ENCODE data around the gene ZNF324B. TPM values are rescaled to one million over a fixed set of nuclear protein-coding genes. Genes with fewer than 3 reads are reported as not detected.

The ZNF324B gene
- total RNA-seq, 1 donor from 2014 or later: 9.9 TPM

DNA sequence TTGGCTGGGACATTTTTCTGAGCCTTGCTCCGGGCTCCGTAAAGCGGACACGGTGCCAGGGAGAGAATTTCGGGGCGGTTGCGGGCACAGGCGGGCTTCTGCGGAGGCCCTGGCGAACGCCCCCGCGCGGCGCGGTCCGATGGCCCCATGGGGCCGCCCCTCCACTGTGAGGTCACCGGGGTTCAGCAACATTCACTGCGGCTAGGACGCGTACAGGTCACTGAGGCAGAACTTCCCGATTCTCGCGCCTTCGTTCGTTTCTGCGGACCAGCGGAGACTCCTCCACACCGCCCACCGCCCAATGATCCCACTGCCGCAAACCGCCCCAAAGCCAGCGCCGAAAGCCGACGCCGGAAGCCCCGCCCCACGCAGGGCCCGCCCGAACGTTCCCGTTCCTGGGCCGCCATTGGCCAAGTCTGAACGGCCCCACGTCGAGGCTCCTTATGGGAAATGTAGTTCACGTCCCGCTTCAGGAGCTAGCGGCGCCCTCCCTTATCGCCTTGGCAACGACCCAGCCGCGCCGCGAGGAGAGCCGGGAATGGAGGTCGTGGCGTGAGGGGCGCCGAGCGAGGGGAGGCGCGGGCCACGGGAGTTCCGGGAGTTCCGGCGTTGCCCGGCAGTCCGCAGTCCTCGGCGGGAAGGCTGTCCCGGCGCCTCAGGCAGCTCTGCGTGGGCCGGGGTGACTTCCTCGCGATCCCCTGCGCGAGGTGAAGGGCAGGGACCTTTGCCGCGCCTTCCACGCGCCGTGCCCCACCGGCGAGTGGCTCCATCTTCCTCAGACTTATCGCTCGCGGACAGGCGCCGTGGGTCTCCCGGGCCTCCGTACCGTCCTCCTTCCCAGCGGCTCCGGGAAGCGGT is 43.0 kb upstream of the ZNF324B start, which contains the start of gene ZNF584:
Gene ZNF584, plus strand, starts transcription at position 498 of the 858 bp plus-strand sequence. CDS start 499 bp downstream, outside the sequence.
- Mint-ChIP-seq H3K4me3 (ENCODE audit: unreplicated experiment) (peak within 1 kb of the TSS; percentile 90), H3K36me3 (ENCODE audit: unreplicated experiment) (no peaks in the 10 kb centered on the region), H3K27ac (ENCODE audit: unreplicated experiment) (peak within 1 kb of the TSS; percentile 64), H3K27me3 (ENCODE audit: unreplicated experiment) (peaks cover 14% of the 10 kb centered on the region), H3K4me1 (ENCODE audit: low read depth, unreplicated experiment) (peaks cover 11% of the 10 kb centered on the region), H3K9me3 (ENCODE audit: unreplicated experiment) (peaks cover 16% of the 10 kb centered on the region)
- peak; percentile 98 for DNase-seq
- TF ChIP-seq, protein P1, sequence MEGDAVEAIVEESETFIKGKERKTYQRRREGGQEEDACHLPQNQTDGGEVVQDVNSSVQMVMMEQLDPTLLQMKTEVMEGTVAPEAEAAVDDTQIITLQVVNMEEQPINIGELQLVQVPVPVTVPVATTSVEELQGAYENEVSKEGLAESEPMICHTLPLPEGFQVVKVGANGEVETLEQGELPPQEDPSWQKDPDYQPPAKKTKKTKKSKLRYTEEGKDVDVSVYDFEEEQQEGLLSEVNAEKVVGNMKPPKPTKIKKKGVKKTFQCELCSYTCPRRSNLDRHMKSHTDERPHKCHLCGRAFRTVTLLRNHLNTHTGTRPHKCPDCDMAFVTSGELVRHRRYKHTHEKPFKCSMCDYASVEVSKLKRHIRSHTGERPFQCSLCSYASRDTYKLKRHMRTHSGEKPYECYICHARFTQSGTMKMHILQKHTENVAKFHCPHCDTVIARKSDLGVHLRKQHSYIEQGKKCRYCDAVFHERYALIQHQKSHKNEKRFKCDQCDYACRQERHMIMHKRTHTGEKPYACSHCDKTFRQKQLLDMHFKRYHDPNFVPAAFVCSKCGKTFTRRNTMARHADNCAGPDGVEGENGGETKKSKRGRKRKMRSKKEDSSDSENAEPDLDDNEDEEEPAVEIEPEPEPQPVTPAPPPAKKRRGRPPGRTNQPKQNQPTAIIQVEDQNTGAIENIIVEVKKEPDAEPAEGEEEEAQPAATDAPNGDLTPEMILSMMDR (IDR thresholded peaks at IDR 0.05; ENCODE audit: partially characterized antibody, unreplicated experiment): no peak

DNA sequence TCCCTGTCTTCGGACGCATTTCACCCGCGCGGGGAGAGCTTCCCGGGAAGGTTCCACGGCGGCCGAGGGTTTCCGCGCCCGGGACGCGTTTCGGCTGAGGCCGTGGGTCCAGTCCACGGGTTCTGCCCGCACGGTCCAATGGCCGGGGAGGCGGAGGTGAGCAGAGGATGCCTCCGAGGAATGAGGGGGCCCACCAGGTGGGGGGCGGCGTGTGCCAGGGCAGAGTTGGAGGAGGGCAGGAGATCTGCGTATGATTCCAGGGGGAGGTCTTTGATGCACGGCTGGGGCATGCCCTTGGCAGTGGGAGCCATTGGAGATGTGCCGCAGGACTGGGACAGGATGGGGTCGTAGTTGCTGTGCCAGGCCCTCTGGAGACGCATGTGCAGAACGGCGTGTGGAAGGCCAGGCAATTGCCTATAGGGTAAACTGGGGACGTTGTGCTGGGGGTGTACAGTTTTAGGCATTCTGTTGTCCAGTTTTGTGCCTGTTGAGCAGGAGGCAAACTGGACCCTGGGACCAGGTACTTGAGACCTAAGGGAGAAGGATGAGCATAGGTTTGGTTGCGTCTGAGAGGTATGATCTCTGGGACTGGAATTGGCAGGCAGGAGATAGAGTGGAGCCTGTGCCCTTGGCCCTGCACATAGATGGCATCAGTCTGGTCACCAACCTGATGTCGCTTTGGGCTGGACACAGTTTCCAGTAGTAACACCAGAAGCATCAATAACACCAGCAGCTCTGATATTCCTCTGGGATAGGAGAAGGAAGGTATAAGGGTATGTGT is 42.2 kb upstream of the ZNF324B start:
- Mint-ChIP-seq H3K9me3 (ENCODE audit: unreplicated experiment) (peaks cover 14% of the 10 kb centered on the region), H3K27me3 (ENCODE audit: unreplicated experiment) (peaks cover 14% of the 10 kb centered on the region), H3K4me1 (ENCODE audit: low read depth, unreplicated experiment) (peaks cover 11% of the 10 kb centered on the region), H3K4me3 (ENCODE audit: unreplicated experiment) (peak overlapping the region; percentile 90), H3K27ac (ENCODE audit: unreplicated experiment) (peak overlapping the region; percentile 53), H3K36me3 (ENCODE audit: unreplicated experiment) (no peaks in the 10 kb centered on the region)
- no peak for DNase-seq
- TF ChIP-seq, protein P1 (IDR thresholded peaks at IDR 0.05; ENCODE audit: partially characterized antibody, unreplicated experiment): no peak

DNA sequence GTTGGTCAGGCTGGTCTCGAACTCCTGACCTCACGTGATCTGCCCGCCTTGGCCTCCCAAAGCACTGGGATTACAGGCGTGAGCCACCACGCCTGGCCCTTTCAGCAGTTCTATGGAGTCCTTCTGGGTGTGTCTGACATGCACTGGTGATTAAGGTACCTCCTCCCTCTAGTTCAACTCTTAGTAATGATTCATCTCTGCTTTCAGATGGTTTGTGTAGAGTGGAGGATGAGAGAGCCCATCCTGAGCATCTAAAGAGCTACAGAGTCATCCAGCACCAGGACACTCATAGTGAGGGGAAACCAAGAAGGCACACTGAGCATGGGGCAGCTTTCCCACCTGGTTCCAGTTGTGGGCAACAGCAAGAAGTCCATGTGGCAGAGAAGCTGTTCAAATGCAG is 34.8 kb upstream of the ZNF324B start:
- H3K27ac Mint-ChIP-seq (ENCODE audit: unreplicated experiment): no peak overlapping the region
- peaks cover 14% of the 10 kb centered on the region for H3K36me3 Mint-ChIP-seq (ENCODE audit: unreplicated experiment)
- H3K4me3 Mint-ChIP-seq (ENCODE audit: unreplicated experiment): no peak overlapping the region
- H3K27me3 Mint-ChIP-seq (ENCODE audit: unreplicated experiment): no peaks in the 10 kb centered on the region
- H3K9me3 Mint-ChIP-seq (ENCODE audit: unreplicated experiment): peaks cover 1% of the 10 kb centered on the region
- no peak for DNase-seq
- no peaks in the 10 kb centered on the region for H3K4me1 Mint-ChIP-seq (ENCODE audit: low read depth, unreplicated experiment)
- TF ChIP-seq, protein P1 (IDR thresholded peaks at IDR 0.05; ENCODE audit: partially characterized antibody, unreplicated experiment): no peak

DNA sequence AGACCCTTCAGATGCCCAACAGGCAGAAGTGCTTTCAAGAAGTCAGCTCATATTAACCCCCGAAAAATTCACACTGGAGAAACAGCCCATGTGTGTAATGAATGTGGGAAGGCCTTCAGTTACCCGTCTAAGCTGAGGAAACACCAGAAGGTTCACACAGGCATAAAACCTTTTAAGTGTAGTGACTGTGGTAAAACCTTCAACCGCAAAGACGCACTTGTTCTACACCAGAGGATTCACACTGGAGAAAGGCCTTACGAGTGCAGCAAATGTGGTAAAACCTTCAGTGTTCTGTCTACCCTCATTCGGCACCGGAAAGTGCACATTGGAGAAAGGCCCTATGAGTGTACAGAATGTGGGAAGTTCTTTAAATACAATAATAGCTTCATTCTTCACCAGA is 34.4 kb upstream of the ZNF324B start:
- H3K9me3 Mint-ChIP-seq (ENCODE audit: unreplicated experiment): peaks cover 1% of the 10 kb centered on the region
- no peak overlapping the region for H3K27ac Mint-ChIP-seq (ENCODE audit: unreplicated experiment)
- TF ChIP-seq, protein P1 (IDR thresholded peaks at IDR 0.05; ENCODE audit: partially characterized antibody, unreplicated experiment): no peak
- H3K27me3 Mint-ChIP-seq (ENCODE audit: unreplicated experiment): no peaks in the 10 kb centered on the region
- no peaks in the 10 kb centered on the region for H3K4me1 Mint-ChIP-seq (ENCODE audit: low read depth, unreplicated experiment)
- peaks cover 14% of the 10 kb centered on the region for H3K36me3 Mint-ChIP-seq (ENCODE audit: unreplicated experiment)
- no peak for DNase-seq
- H3K4me3 Mint-ChIP-seq (ENCODE audit: unreplicated experiment): no peak overlapping the region

All from glutamatergic neuron (in vitro differentiated cells).